GM21423 (cell line): Measurements from ENCODE around the gene HMX1.

Source experiments
- ATAC-seq: cut with Tn5 transposase; IDR thresholded peaks from one replicate; pipeline ENCODE4 v1.9.1; 2021; ENCODE audit warnings: mild to moderate bottlenecking, moderate library complexity; ENCODE audit not compliant: unreplicated experiment

Gene HMX1

GRCh38 chr4:8893227-8893623 is 21.6 kb upstream of the HMX1 start:
- ATAC-seq: no peak

- ATAC-seq: no peak
Measured at GRCh38 chr4:8892556-8893226, 21.1 kb upstream of the HMX1 start.

- ATAC-seq: no peak
Measured at GRCh38 chr4:8891646-8892555, 20.3 kb upstream of the HMX1 start.

- ATAC-seq: no peak
Measured at GRCh38 chr4:8891255-8891645, 19.6 kb upstream of the HMX1 start.

- no peak for ATAC-seq
Measured at GRCh38 chr4:8888856-8889255, 17.2 kb upstream of the HMX1 start.

GRCh38 chr4:8886612-8887406 is 15.2 kb upstream of the HMX1 start:
- no peak for ATAC-seq

GRCh38 chr4:8882239-8882638 is 10.6 kb upstream of the HMX1 start:
- ATAC-seq: no peak

- ATAC-seq: no peak
Measured at GRCh38 chr4:8880851-8881250, 9.2 kb upstream of the HMX1 start.

GRCh38 chr4:8879574-8879973 is 7.9 kb upstream of the HMX1 start:
- ATAC-seq: no peak

- ATAC-seq: no peak
Measured at GRCh38 chr4:8878421-8878820, 6.8 kb upstream of the HMX1 start.

- ATAC-seq: no peak
Measured at GRCh38 chr4:8877780-8878040, 6.1 kb upstream of the HMX1 start.

GRCh38 chr4:8876982-8877779 is 5.5 kb upstream of the HMX1 start:
- ATAC-seq: no peak

GRCh38 chr4:8874896-8875680 is 3.4 kb upstream of the HMX1 start:
- ATAC-seq: no peak

- no peak for ATAC-seq
Measured at GRCh38 chr4:8874003-8874895, 2.6 kb upstream of the HMX1 start.

- ATAC-seq: no peak
Measured at GRCh38 chr4:8872402-8873291, 1.0 kb upstream of the HMX1 start.

GRCh38 chr4:8870647-8871416 is 807 bp downstream of the HMX1 start:
- ATAC-seq: no peak

- ATAC-seq: no peak
Measured at GRCh38 chr4:8869898-8870646, 1.6 kb downstream of the HMX1 start.
